Activated CD4-positive, alpha-beta T cell treated with anti-CD3 and anti-CD28 coated beads for 48 hours (primary cell): Measurements from ENCODE around the gene LCN10.
"Not testable (repeated sequence)": the region's sequence is repeated elsewhere in the genome, so short reads cannot be mapped to it uniquely, and the experiment has no call there.

Experiments used
- DNase-seq: peaks from one replicate; pipeline ENCODE4 v3.0.0-alpha.2; 2020

Gene LCN10

DNA sequence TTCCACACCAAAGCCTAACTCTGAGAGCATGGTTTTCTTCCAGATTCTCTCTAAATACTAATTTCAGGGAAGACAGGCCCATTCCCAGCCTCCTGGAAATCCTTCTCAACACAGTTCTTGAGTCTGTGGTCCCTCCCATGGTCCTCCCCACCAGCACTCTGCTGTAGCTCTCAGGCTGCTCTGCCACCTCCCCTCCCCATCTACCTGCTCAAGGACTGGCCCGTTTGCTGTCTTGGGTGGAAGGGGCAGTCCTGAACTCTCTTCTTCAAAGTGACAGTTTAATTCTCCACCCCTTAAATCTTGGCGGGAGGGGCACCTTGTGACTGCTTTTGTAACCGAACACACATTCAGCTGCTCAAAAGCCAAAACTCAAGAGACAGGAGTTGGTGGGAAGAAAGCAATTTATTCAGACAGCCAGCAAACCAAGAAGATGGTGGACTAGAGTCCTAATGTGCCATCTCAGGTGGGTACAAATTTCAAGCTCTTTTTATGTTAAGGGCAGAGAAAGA, 29.2 kb upstream of the LCN10 start:
- no peak for DNase-seq

- DNase-seq = peak; percentile 74
These were observed 27.0 kb upstream of the LCN10 start for GRCh38 chr9:136769710-136770191.

GRCh38 chr9:136766410-136767120, 23.8 kb upstream of the LCN10 start:
- peak; percentile 70 for DNase-seq

- not testable (repeated sequence) for DNase-seq
These were observed 23.1 kb upstream of the LCN10 start for GRCh38 chr9:136765745-136766409.

GRCh38 chr9:136765041-136765440, 22.3 kb upstream of the LCN10 start:
- no peak for DNase-seq

DNA sequence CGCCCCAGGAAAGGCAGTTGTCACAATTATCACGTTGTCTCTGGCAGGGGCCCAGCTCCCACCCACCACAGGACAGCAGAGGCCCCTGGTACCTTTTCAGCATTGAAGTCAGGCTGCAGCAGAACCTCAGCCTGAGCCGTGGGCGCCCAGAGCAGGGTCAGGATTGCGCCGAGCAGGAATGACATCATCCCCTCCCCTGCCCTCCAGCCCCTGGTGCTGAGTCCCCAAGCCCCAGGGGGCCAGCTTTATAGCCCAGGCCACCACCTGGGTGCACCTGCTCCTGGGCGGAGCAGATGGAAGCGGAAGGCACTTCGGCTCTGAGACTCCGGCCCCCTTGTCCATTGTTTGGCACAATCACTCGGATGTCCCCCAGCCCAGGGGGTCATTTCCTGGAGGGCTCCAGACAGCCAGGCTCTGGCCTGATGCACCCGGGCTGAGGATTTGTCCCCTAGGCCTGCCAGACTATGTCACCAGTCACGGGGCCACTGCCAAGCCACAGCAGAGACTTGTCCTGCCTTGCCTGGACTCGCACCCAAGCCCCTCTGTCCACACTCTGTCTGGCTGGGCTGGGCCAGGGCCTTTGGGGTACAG, 21.7 kb upstream of the LCN10 start, which contains the start of gene LCN15:
TSS of gene LCN15 (minus strand) at position 218 of the 591 bp plus-strand sequence. CDS start at position 188, 30 bp downstream.
- no peak for DNase-seq

DNA sequence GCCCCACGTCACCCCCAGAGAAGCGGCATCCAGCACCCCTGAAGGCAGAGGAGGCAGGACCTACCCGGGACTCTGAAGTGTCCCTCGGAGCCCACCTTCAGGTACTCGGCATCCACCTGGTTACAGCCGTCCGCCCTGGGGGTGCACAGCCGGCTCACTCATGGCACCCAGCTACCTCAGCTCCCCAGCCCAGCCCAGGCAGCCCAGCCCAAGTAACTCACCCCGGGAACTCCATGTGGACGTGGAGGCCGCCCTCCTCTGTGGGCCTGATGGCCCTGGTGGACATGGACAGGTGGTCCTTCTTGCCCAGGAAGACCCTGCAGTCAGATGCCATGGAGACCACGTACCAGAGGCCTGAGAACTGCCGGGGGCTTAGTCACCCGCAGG, 20.9 kb upstream of the LCN10 start:
- no peak for DNase-seq

DNA sequence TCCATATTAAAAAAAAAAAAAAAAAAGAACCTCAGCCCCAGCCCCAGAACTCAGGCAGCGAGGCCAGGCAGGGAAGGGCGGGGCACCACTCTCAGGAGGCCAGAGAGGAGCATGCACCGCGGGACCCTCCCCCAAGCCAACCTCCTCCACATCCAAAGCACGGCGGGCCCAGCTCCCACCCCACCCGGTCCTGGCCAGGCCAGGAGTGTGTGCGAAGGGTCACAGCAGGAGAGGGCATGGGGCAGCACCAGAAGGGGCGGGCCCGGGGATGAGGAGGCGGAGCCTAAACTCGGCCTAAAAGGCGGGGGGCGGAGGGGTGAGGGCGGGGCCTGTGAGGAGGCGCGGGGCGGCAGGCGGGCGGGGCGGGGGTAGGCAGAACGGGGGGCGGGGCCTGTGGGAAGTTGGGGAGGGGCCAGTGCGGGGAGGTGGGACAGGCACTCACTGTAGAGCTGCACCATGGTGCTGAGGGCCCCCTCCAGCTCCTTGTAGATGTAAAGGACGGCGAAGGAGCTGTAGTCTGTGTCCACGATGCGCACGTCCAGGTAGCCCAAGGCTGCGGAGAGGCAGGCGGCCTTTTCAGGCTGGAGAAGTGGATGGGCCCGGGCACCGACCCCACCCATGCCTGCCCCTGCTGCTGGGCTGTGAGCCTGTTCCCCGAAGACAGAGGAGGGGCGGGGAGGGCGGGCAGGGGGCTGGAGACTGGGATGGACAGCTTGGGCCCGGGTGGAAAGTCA, 20.3 kb upstream of the LCN10 start:
- peak; percentile 76 for DNase-seq

DNA sequence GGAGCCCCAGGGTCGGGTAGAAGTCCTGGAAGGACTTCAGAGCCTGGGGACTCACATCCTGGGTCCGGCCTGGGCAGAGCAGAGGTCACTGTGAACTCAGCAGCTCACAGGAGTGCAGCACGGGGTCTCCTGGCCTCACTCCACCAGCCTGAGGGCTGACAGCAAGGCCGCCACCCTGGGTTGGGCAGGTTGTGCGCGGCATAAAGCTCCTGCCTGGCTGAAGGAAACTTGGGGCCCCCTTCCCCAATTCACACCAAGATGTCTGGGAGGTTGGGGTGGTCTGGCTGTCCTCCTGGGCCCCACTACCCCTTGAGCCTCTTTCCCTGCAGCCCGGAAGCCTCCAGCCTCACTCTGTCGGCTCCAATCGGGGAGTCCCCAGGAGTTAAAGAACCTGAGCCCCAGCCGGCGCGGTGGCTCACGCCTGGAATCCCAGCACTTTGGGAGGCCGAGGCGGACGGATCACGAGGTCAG, 19.5 kb upstream of the LCN10 start:
- no peak for DNase-seq

DNA sequence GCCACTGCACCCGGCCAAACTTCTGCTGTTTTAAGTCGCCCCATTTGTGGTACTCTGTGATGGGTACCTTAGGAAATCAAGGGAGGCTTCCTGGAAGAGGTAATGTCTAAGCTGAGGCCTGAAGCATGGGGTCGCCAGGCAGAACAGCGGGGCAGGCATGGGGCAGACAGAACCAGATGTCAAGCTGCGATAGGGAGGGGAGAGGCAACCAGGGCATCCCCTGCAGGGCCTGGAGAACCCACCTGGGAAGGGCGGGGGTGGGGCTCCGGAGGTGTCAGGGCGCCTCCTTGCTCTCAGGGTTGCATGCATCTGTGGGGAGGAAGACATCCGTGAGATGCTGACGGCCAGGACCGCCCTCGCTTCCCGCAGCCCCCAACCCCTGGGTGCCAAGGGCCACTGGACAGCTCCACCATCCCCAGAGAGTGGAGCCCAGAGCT, 18.8 kb upstream of the LCN10 start:
- no peak for DNase-seq

- peak; percentile 49 for DNase-seq
These were observed 18.2 kb upstream of the LCN10 start for GRCh38 chr9:136760834-136761544.

DNA sequence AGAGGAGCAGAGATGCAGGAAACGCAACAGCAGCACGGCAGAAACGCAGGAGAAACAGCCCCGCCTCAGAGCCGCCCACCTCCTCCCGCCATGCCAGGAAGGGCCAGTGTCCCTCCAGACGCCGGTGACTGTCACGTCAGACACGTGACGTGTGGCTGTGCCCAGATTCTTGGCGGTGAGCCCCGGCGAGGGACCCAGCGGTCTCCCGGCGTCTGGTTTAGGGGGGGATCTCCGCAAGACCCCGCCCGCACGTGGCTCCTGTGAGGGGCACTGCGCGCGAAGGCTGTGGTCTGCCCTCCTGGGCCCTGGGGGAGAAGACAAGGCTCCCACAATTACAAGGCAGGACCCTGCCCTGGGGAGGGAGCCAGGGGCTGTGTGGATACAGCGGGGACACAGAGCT, 17.7 kb upstream of the LCN10 start:
- DNase-seq = no peak

GRCh38 chr9:136759436-136760325, 16.9 kb upstream of the LCN10 start:
- no peak for DNase-seq

GRCh38 chr9:136759001-136759400, 16.3 kb upstream of the LCN10 start:
- DNase-seq = no peak

- DNase-seq = no peak
These were observed 15.0 kb upstream of the LCN10 start for GRCh38 chr9:136757751-136758140.

DNA sequence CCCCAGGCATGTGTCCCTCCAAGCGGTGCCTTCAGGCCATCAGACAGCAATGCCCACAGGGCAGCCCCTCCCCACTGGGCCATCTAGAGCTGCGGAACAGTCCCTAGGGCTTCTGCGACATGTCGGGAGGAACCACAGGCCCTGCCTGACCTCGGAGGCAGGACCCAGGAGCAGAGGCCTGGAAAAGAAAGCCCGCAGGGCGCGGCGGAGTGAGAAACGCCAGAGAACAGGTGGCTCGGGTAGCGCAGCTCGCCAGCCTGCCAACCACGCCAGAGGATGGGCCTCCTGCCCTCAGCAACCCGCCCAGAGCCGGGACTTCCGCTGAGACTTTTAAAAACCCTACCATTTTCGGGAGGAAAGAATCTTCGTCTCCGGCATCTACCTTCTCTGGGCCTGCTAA, 14.6 kb upstream of the LCN10 start:
- DNase-seq = no peak

DNA sequence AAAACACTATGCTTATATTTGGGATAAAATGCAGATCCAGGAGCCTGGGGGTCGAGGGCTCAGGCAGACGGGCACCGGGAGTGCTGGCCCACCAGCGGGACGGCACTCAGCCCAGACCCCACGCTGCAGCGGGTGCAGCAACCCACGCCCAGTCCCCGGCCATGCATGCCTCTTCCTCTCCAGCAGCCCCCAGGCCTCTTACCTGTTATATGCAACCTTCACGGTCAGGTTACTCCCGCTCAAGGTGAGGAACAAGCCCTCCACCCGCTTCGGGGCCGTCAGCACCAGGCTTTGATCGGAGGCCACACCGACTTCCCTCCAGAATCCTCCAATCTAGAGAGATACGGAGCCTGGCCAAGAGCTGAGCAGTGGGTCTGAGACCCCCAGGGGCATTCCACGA, 14.1 kb upstream of the LCN10 start:
- no peak for DNase-seq

DNA sequence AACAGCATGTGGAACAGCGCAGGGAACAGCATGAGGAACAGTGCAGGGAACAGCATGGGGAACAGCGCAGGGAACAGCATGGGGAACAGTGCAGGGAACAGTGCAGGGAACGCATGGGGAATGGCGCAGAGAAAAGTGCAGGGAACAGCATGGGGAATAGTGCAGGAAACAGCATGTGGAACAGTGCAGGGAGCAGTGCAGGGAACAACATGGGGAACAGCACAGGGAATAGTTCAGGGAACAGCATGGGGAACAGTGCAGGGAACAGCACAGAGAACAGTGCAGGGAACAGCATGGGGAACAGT, 13.3 kb upstream of the LCN10 start:
- DNase-seq = no peak

GRCh38 chr9:136755302-136756133, 12.8 kb upstream of the LCN10 start:
- not testable (repeated sequence) for DNase-seq

DNA sequence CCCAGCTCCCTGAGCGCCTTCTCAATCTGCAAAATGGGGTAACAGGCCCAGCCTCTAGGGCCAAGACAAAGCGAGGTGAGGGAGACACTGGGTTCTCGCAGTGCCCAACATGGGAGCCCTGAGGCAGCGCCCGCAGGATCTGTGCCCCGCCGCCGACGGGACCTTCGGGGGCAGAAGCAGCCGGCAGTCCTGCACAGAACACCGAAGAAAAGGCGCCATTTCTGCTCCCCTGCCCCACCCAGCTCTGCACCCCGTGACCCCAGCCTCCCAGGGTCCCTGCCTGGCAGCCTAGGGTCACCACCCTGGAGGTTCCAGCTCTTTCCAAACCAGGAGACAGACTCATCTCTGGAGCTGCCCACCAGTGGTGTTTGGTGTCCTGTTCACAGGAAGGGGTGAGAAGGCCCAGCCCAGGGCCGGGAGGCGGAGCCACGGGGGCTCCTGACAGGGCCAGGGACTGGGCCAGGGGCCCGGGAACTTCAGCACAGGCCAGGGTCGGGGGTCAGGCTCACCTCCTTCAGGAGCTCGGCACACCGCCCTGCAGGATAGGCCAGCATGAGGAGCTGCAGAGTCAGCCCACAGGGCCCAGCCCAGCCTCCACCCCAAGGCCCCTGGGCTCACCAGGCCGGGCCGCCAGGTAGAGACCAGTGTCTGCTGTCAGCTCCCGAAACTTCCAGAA, 12.0 kb upstream of the LCN10 start:
- DNase-seq = no peak
